Stimulated activated CD4-positive, alpha-beta T cell treated with anti-CD3 and anti-CD28 coated beads, Interleukin-4, amount 100 ng/mL, for 1 hour (primary cell): ENCODE measurements around the gene KRTAP4-8.
"Not testable (repeated sequence)": the region's sequence is repeated elsewhere in the genome, so short reads cannot be mapped to it uniquely, and the experiment has no call there.

Source experiments
- DNase-seq: peaks from one replicate; pipeline ENCODE4 v3.0.0-alpha.2; 2020

The KRTAP4-8 gene

DNA sequence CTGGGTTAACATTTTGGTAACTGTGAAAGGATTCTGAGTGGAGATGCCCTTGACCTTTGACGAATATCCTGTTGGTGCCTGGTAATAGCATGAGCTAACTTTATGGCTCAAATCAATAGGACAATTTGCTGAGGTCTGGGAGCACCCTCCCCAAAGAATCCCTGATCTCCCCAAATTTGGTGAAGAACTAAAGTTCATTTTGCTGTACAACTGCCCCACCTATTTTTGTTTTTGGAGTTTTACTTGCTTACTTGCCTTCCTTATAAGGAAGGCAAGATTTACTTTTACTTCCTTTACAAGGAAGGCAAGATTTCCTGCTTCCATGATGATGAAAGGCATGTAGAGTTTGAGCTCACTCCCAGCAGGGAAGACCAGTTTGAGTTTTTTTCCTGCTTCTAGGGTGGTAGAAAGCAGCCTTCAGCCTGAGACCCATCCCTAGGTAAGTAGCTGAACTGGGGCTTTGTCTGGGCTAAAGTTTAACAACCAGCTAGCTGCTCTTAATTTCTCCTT lies 10.1 kb upstream of the KRTAP4-8 start:
- DNase-seq = no peak

DNA sequence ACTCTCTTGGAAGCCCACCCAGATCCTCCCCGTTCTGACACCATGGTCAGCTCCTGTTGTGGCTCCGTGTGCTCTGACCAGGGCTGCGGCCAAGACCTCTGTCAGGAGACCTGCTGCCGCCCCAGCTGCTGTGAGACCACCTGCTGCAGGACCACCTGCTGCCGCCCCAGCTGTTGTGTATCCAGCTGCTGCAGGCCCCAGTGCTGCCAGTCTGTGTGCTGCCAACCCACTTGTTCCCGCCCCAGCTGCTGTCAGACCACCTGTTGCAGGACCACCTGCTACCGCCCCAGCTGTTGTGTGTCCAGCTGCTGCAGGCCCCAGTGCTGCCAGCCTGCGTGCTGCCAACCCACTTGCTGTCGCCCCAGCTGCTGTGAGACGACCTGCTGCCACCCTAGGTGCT lies 7.4 kb upstream of the KRTAP4-8 start, which contains the start of gene KRTAP4-9:
Gene KRTAP4-9, plus strand, starts transcription at position 43 of the 400 bp plus-strand sequence. Its CDS starts 0 bp downstream, at position 43.
- not testable (repeated sequence) for DNase-seq

DNA sequence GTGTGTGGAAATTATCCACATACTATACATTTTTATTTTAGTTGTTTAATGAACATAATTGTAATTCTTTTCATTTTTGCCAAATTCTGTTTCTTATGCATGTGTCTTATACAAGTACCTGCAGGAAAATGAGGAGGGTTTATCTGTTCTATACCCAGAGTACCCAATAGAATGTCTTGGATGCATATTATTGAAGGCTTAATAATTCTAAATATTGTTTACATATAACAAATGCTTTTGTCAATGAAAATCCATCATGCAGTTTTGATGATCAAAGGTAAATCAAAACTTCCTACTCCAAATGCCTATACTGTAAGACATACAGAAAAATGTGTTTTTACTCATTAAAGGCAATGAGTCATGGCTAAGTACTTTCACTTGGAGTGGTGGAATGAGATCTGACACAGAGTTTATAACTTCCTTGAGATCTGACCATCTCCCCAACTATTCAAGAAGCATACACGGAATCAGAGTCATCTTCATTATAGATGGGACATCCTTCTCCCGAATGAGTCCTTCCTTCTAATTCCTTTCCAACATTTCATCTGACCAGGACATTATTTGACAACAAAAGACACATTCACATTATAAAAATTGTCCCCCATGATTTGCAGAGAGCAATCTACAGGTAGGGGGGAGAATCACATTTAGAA lies 6.6 kb upstream of the KRTAP4-8 start:
- not testable (repeated sequence) for DNase-seq

GRCh38 chr17:41103896-41104295 lies 6.0 kb upstream of the KRTAP4-8 start:
- DNase-seq = no peak

DNA sequence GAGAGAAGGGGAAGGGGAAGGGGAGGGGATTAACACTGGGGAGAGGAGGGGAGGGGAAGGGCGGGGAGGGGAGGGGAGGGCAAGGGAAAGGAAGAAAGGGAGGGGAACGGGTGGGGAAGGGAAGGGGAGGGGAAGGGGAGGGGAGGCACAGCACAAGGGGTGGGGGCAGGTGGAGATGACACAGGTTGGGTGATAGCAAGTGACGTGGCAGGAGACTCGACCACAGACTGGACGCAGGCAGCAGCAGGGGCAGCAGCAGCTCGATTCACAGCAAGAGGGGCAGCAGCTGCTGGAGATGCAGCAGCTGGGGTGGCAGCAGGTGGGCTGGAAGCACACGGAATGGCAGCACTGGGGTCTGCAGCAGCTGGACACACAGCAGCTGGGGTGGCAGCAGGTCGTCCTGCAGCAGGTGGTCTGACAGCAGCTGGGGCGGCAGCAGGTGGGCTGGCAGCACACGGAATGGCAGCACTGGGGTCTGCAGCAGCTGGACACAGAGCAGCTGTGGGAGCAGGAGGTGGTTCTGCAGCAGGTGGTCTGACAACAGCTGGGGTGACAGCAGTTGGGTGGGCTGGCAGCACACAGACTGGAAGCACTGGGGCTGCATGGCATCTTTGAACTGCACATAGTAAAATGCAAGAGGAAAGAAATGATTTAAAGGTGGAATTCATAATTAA lies 3.8 kb upstream of the KRTAP4-8 start, which contains the start of gene KRTAP4-16:
Gene KRTAP4-16, minus strand, starts transcription at position 624 of the 674 bp plus-strand sequence. Its CDS starts 0 bp downstream, at position 624.
- no peak for DNase-seq

DNA sequence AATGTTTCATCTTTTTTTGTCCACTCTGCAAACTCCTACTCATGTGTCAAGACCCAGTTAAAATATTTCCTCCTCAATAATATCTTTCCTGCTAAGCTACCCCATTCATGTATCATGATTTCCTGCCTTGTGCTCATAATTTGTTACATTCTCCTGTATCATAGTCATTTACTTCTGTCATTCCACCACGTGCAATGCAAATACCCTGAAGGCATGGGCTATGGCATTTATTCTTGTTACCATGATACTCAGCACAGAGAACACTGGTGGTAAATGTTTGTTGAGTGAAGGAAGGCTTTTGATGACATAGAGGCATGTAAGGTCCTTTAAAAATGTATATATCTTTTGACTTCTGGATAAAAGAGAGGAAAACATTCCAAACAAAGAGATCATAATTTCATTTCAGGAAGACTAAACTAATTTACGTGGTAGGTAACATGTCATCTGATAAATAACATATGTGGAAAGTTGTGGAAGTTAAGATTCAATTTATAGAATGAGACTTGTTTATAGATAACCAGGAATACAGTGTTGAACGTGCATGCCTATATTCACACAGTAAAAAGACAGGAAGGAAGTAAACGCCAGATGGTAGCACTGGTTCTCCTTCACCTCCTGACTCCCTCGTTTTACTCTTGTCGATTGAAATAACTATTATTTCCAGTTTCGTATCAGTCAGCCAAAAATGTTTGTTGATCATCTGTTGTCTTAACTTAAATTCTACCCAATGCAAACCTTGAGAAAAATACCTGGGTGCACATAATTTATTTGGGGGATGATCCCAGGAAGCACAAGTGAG lies 1.9 kb upstream of the KRTAP4-8 start:
- not testable (repeated sequence) for DNase-seq

- DNase-seq = no peak
These were observed 539 bp upstream of the KRTAP4-8 start for GRCh38 chr17:41098481-41098880.

DNA sequence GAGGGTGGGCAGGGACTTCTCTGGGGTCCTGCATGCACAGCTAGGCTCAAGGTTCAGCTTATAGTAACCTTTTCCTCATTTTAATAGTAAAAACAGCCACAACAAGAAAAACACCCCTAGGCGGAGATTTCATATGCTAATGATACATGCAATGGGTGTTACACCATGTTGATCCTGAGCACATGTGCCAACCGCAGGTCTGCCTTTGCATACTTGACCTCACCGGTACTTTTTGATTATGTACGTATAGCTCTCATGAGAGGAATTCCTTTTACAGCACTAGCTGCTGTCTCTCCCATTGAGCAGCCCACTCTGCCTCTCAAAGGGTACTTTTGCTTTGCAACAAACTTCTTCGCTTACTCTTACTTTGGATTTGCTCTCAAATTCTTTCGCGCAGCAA lies 1.9 kb downstream of the KRTAP4-8 start:
- DNase-seq = no peak

GRCh38 chr17:41088760-41089352 lies 9.1 kb downstream of the KRTAP4-8 start:
- not testable (repeated sequence) for DNase-seq

DNA sequence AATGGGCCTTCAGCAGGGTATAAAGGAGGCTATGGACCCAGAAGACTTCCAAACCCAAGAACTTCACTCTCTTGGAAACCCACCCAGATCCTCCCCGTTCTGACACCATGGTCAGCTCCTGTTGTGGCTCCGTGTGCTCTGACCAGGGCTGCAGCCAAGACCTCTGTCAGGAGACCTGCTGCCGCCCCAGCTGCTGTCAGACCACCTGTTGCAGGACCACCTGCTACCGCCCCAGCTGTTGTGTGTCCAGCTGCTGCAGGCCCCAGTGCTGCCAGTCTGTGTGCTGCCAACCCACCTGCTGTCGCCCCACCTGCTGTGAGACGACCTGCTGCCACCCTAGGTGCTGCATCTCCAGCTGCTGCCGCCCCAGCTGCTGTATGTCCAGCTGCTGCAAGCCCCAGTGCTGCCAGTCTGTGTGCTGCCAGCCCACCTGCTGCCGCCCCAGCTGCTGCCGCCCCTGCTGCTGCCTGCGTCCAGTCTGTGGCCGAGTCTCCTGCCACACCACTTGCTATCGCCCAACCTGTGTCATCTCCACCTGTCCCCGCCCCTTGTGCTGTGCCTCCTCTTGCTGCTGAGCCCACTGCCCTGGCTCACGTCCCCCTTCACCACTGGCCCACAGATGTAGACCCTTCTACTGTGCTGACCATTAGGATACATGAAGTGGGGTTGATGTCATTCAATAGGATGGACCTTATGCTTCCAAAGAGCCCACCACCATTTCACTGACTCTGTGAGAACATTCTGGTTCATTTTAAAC lies 13.7 kb downstream of the KRTAP4-8 start, which contains the start of gene KRTAP4-7:
Gene KRTAP4-7, plus strand, starts transcription at position 51 of the 757 bp plus-strand sequence. Its CDS starts 57 bp downstream, at position 108.
- DNase-seq = not testable (repeated sequence)

DNA sequence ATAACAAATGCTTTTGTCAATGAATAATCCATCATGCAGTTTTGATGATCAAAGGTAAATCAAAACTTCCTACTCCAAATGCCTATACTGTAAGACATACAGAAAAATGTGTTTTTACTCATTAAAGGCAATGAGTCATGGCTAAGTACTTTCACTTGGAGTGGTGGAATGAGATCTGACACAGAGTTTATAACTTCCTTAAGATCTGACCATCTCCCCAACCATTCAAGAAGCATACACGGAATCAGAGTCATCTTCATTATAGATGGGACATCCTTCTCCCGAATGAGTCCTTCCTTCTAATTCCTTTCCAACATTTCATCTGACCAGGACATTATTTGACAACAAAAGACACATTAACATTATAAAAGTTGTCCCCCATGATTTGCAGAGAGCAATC lies 14.5 kb downstream of the KRTAP4-8 start:
- not testable (repeated sequence) for DNase-seq

GRCh38 chr17:41082626-41083025 lies 15.3 kb downstream of the KRTAP4-8 start:
- DNase-seq = no peak

- no peak for DNase-seq
These were observed 21.2 kb downstream of the KRTAP4-8 start for GRCh38 chr17:41076788-41077187.

DNA sequence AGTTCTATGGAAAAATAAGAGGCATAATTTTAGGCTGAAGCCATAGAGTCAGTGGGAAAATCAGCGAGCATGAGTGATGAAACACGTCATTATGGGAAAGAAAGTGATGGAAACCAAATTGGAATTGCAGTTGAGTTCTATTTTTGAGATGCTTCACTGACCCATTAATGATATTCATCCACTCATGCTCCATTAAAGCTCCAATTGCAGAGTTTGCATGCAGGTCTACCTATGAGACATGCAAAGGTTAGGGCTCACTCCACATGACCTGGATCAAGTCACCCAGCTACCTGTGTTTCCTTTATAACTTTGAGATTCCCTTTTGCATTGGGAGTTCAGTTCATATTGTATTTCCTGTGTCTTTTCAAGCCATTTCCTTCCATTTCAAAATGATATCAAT lies 24.3 kb downstream of the KRTAP4-8 start:
- no peak for DNase-seq

- DNase-seq = no peak
These were observed 26.2 kb downstream of the KRTAP4-8 start for GRCh38 chr17:41071606-41072360.

GRCh38 chr17:41069031-41069430 lies 28.9 kb downstream of the KRTAP4-8 start:
- no peak for DNase-seq

DNA sequence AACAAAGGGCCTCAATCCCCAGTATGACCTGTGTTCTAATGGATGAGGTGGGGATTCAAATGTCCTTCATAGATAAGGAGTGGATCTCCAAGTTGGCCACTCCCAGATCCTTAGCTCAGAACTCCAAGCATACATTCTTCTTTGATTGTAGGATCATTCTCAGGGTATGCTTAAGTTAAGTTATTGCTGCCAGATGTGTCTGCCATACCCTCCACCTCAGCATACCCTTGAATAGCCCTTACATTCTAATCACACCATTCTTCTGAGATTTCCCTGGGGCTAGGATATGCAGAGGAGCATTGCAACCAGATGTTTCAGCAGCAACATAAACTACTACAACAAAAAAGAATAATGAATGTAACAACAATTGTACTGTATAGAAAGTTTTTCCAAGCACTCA lies 30.7 kb downstream of the KRTAP4-8 start:
- no peak for DNase-seq

DNA sequence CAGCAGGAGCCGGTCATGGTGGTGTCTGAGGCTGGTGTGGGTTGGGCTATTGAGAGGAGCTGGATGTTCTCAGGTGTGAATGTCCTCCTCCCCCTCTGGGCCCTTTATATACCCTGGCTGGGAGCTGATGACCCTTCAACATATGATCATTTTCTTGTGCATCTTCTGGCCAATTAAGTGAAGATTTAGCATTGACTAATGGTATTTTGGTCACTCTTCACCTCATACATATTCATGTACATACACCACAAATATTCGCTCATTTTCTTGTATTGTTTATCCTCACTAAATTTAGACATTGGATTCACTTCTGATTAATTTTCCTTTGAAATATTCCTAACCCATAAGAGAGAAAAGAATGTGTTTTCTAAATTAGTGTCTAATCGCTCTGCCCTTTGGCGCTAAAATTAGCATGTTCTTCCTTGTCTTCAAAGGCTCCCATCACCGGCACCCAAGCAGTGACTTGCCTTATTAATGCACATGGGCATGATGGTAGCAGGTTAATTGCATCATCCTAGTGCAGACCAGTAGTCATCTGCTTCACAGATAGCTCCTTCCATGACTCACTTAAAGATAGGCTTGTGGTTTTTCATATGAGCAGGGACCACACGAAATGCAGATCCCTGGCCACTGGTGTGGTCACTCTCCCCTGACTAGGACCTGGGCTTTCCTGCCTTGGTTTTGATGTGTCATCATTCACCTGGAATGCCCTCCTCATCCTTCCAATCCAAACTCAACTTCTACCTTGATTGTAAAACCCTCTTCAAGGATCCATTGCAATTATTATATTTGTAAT lies 31.9 kb downstream of the KRTAP4-8 start, which contains the start of gene KRTAP2-4:
Gene KRTAP2-4, minus strand, starts transcription at position 51 of the 796 bp plus-strand sequence. Its CDS starts 34 bp downstream, at position 17.
- no peak for DNase-seq

DNA sequence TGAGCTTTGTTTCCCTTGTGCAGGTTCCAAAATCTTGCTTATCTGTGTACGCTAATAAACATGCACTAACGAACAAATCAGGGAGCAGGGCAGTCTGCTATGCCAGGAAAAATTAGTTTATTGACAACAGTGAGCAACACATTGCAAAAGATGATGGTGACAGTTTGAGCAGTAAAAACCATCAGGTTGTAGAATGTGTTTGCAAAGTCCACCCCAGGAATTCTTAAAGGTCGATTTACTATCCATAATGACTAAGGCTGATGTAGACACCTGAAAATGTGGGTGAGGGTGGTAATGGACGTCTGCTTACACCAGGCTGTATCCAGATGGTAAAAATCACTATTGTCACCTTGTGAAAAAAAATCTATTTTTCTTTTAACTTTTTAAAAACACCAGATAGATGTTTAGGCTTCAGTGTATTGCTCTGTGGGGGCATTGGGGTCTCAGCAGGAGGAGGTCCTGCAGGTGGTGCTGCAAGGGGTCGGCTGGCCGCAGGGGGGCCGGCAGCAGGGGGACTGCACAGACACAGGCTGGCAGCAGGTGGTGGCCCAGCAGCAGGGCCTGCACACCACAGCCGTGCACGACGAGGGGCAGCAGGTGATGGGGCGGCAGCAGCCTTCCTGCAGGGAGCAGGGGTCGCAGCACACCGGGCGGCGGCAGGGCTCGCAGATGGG lies 32.8 kb downstream of the KRTAP4-8 start:
- DNase-seq = not testable (repeated sequence)
